ENCODE measurements around the gene BDKRB1. TPM values are rescaled to one million over a fixed set of nuclear protein-coding genes. Genes with fewer than 3 reads are reported as not detected.

Gene BDKRB1
- total RNA-seq, 1 experiment from 2014 or later, result not detected

GRCh38 chr14:96250485-96250884 lies 5.5 kb upstream of the BDKRB1 start:
- Histone ChIP-seq H3K23me2 (ENCODE audit: insufficient read length, low read depth, low read length, poor library complexity, severe bottlenecking) (no peaks in the 10 kb centered on the region), H2BK15ac (ENCODE audit: low read depth, low read length) (no peak overlapping the region), H2BK12ac (ENCODE audit: insufficient read length, low read depth, low read length) (no peak overlapping the region), H3K14ac (ENCODE audit: insufficient read depth, low read length) (no peak overlapping the region), H3K56ac (ENCODE audit: insufficient read length, low read depth, low read length) (no peak overlapping the region), H3K79me2 (ENCODE audit: insufficient read depth, low read length) (no peaks in the 10 kb centered on the region), H3K23ac (ENCODE audit: insufficient read length, low read depth, low read length) (no peak overlapping the region), H2AK5ac (ENCODE audit: insufficient read length, low read length) (no peak overlapping the region), H3K18ac (ENCODE audit: insufficient read length, low read depth, low read length) (no peak overlapping the region), H2BK20ac (ENCODE audit: low read depth, low read length, poor library complexity, severe bottlenecking) (no peak overlapping the region), H4K5ac (ENCODE audit: insufficient read length, low read depth, low read length) (no peak overlapping the region), H3K4ac (ENCODE audit: low read depth, low read length) (no peak overlapping the region), H2BK5ac (ENCODE audit: insufficient read length, low read length) (no peak overlapping the region), H3T11ph (ENCODE audit: low read length) (no peak overlapping the region), H4K8ac (replicated peaks; ENCODE audit: insufficient read length, low read depth, low read length) (no peak overlapping the region), H3K27me3 (ENCODE audit: insufficient read depth, low read length) (no peaks in the 10 kb centered on the region), H3K79me1 (ENCODE audit: insufficient read depth, low read depth, low read length, poor library complexity, severe bottlenecking) (no peaks in the 10 kb centered on the region), H3K4me1 (ENCODE audit: insufficient read depth, low read length) (peaks cover 3% of the 10 kb centered on the region; the same call in 1 of the 2 replicates), H3K9me3 (ENCODE audit: control insufficient read depth, low read depth, low read length) (no peaks in the 10 kb centered on the region), H3K4me2 (ENCODE audit: insufficient read depth, insufficient read length, low read length) (no peak overlapping the region), H4K91ac (ENCODE audit: insufficient read length, low read depth, low read length) (no peak overlapping the region), H3K9ac (ENCODE audit: extremely low read depth, insufficient read length, low read length) (no peak overlapping the region), H2BK120ac (ENCODE audit: low read depth, low read length, poor library complexity, severe bottlenecking) (no peak overlapping the region), H2AFZ (ENCODE audit: low read length) (no peak overlapping the region), H4K20me1 (ENCODE audit: control insufficient read depth, insufficient read depth, insufficient read length) (no peaks in the 10 kb centered on the region), H3K27ac (ENCODE audit: insufficient read length, low read depth, low read length) (no peak overlapping the region)
- Mint-ChIP-seq H3K4me3 (no peak overlapping the region), H3K9me3 (no peaks in the 10 kb centered on the region; a peak in 1 of 5 replicates), H3K27ac (no peak overlapping the region), H3K4me1 (peaks cover 19 to 22% of the 10 kb centered on the region in 2 experiments), H3K27me3 (ENCODE audit: low read depth) (peaks cover 10% of the 10 kb centered on the region), H3K36me3 (ENCODE audit: insufficient read depth in 1 of 3, low read depth in 3 of 3) (no peaks in the 10 kb centered on the region; a peak in 1 of 7 replicates)
- no CpG with 5 or more reads among the region's 3 CpGs for WGBS (ENCODE audit: extremely low coverage, insufficient read length, low lambda C conversion rate)
- DNase-seq, result no peak
- TF ChIP-seq CTCF (conservative IDR thresholded peaks at IDR 0.05), result no peak

Data from H9 (cell line).